ENCODE results near the gene CDK5R2.

The CDK5R2 gene

DNA sequence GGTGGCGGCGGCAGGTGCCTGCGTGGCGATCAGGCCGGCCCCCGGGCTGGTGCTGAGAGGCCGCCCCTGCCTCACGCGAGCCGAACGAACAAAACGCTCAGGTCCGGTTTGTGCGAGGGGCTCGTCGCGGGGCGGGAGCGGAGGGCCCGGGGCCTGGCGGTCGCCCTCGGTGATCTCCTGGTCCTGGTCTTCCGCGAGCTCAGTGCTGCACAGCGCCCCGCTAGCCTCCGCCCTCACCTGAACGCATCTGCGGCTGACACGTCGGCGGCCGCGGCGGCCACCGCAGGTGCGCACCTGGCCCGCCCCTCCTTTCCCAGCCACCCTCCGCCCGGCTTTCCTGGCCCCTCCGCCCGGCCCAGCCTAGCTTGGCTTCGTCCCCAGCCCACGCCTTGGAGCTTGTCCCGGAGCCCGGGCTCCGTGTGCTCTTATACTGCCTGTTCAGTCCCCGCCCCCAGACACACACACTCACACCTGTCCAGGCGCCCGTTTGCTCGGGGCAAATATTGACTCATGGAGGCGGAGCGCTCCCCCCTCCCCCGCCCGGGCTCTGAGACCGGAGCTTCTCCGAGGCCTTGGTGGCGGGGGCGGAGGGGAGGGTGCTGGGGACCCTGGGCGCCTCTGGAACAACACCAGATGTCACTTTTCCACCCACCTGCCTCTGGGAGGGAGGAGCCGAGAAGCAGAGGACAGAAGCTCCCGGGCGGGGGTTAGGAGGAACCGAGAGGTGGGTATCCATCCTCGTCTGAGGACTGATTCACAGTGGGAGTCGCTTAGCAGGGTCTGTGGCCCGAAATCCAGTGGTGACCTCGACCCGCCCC, 42.3 kb downstream of the CDK5R2 start:
- H3K4me1 Mint-ChIP-seq, result peaks cover 11% of the 10 kb centered on the region
- TF ChIP-seq, protein P1, sequence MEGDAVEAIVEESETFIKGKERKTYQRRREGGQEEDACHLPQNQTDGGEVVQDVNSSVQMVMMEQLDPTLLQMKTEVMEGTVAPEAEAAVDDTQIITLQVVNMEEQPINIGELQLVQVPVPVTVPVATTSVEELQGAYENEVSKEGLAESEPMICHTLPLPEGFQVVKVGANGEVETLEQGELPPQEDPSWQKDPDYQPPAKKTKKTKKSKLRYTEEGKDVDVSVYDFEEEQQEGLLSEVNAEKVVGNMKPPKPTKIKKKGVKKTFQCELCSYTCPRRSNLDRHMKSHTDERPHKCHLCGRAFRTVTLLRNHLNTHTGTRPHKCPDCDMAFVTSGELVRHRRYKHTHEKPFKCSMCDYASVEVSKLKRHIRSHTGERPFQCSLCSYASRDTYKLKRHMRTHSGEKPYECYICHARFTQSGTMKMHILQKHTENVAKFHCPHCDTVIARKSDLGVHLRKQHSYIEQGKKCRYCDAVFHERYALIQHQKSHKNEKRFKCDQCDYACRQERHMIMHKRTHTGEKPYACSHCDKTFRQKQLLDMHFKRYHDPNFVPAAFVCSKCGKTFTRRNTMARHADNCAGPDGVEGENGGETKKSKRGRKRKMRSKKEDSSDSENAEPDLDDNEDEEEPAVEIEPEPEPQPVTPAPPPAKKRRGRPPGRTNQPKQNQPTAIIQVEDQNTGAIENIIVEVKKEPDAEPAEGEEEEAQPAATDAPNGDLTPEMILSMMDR (IDR thresholded peaks at IDR 0.05), result no peak
- H3K4me3 Mint-ChIP-seq, result no peak overlapping the region
- peak; percentile 30 for DNase-seq
- no peak overlapping the region for H3K27ac Mint-ChIP-seq
- no peaks in the 10 kb centered on the region for H3K9me3 Mint-ChIP-seq
- no peaks in the 10 kb centered on the region for H3K36me3 Mint-ChIP-seq (ENCODE audit: low read depth)
- H3K27me3 Mint-ChIP-seq (ENCODE audit: low read depth, poor library complexity), result peaks cover 100% of the 10 kb centered on the region

DNA sequence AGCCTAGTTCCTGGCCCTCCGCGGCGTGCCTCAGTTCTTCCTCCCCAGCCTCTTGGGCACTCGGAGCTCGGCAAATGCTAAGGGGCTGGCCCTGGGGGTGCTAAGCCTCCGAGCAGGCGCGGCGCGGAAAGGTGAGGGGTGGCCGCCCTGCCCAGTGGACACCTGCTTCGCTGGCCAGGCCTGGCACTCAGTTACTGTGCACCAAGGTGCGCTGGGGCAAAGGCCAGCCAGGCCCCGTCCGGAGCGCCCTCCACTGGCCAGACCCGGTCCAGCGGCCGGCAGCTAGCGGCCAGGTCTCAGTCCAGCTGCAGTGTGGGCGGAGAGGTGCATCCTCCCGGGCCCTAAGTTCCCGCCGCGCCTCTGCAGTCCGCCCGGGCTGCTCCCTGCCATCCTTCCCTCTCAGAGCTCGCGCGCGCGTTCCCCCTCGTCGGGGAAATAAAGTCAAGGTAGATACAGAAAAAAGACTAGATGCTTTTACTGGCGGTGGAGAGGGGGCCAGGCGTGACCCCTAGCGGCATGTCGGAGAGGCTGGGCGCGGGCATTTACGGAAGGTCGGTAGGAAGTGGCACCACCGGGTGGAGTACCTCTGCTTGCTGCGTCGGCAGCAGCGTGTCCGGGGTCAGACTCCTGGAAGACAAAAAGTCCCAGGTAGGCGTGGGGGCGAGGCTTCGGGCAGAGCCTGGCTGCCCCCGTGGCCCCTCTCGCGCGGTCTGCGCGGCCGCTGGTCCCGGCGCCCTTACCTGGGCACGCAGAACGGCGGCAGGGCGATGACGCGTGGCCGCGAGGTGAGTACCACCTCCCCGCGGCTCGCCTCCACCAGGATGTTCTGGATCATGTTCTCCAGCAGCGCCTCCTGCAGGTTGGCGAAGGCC, 43.2 kb downstream of the CDK5R2 start:
- TF ChIP-seq, protein P1 (IDR thresholded peaks at IDR 0.05), result peak; percentile 41
- peak overlapping the region; percentile 76 for H3K4me3 Mint-ChIP-seq
- no peaks in the 10 kb centered on the region for H3K9me3 Mint-ChIP-seq

DNA sequence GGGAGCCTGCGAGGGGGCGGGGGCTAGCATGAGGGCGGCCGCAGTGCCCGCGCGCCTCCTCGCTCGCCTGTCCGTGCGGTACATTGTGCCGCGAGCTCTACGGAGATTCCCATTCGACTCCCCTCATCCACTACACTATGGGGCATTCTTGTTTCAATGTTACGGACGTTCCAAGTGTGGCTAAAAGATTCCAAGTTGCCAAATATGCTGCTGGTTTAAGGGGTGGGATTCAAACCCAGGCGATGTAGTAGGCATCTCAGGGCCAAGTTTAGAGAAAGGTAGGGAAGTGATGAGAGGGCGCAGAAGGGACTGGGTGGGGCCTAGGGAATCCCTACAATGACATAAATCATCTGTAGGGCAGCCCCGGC, 43.8 kb downstream of the CDK5R2 start:
- peaks cover 100% of the 10 kb centered on the region for H3K27me3 Mint-ChIP-seq (ENCODE audit: low read depth, poor library complexity)
- TF ChIP-seq, protein P1 (IDR thresholded peaks at IDR 0.05), result no peak
- H3K36me3 Mint-ChIP-seq (ENCODE audit: low read depth), result no peaks in the 10 kb centered on the region

More for the DNA sequence above, 43.2 kb downstream of the CDK5R2 start:
- Mint-ChIP-seq H3K27ac (no peak overlapping the region), H3K27me3 (ENCODE audit: low read depth, poor library complexity) (peaks cover 100% of the 10 kb centered on the region), H3K4me1 (peaks cover 11% of the 10 kb centered on the region), H3K36me3 (ENCODE audit: low read depth) (no peaks in the 10 kb centered on the region)
- peak; percentile 82 for DNase-seq

DNA sequence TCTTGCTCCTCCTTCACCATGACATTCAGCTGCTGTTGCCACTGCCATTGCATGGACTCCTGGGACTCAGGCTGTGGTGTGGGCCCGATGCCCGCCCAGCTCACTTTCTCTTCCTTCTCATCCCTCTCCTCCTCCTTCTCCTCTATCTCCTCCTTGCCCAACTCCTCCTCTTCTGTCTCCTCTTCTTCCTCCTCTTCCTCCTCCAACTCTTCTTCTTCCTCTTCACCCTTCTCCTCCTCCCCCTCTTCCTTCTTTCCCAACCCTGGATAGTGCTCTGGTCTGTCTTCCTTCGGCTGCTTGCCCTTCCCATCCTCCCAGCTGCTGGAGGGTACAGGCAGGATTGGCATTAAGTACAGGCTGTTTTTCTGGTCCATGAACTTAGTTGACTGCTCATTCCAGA, 44.5 kb downstream of the CDK5R2 start:
- no peaks in the 10 kb centered on the region for H3K36me3 Mint-ChIP-seq (ENCODE audit: low read depth)
- H3K9me3 Mint-ChIP-seq, result no peaks in the 10 kb centered on the region
- peak overlapping the region; percentile 4 for H3K4me3 Mint-ChIP-seq
- H3K27me3 Mint-ChIP-seq (ENCODE audit: low read depth, poor library complexity), result peaks cover 100% of the 10 kb centered on the region
- H3K4me1 Mint-ChIP-seq, result peaks cover 11% of the 10 kb centered on the region
- TF ChIP-seq, protein P1 (IDR thresholded peaks at IDR 0.05), result no peak
- no peak for DNase-seq
- no peak overlapping the region for H3K27ac Mint-ChIP-seq

More for the DNA sequence above, 43.8 kb downstream of the CDK5R2 start:
- Mint-ChIP-seq H3K27ac (no peak overlapping the region), H3K4me1 (peaks cover 11% of the 10 kb centered on the region), H3K4me3 (peak overlapping the region; percentile 43), H3K9me3 (no peaks in the 10 kb centered on the region)
- DNase-seq, result no peak

DNA sequence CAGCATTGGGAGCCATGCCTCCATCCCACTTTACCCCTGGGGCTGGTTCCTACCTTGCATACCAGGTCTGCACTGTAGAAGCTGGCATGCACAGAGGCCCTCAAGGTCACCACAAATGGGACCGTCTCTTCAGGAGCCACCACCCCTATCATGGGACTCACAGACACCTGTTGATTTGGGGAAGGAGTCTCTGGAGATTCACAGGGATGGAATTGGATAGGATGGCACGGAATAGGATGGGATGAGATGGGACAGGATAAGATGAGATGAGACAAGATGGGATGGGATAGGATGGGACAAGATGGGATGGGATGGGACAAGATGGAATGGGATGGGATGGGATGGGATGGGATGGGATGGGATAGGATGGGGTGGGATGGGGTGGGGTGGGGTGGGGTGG, 49.8 kb downstream of the CDK5R2 start:
- Mint-ChIP-seq H3K27ac (no peak overlapping the region), H3K4me3 (no peak overlapping the region), H3K9me3 (no peaks in the 10 kb centered on the region), H3K36me3 (ENCODE audit: low read depth) (no peaks in the 10 kb centered on the region), H3K4me1 (no peaks in the 10 kb centered on the region), H3K27me3 (ENCODE audit: low read depth, poor library complexity) (peaks cover 95% of the 10 kb centered on the region)
- DNase-seq, result no peak
- TF ChIP-seq, protein P1 (IDR thresholded peaks at IDR 0.05), result no peak

All from nephron progenitor cell (in vitro differentiated cells).